ENCODE data around the gene NEK5.
"Not testable (repeated sequence)": the region's sequence is repeated elsewhere in the genome, so short reads cannot be mapped to it uniquely, and the experiment has no call there.

GRCh38 chr13:52061064-52061463 lies 67.8 kb downstream of the NEK5 start:
- not testable (repeated sequence) for TF ChIP-seq CTCF, EP300, POLR2A (IDR thresholded peaks at IDR 0.05)
